Stimulated activated CD4-positive, alpha-beta T cell treated with anti-CD3 and anti-CD28 coated beads, Interleukin-1b, Interleukin-23, amount 100 ng/mL, for 48 hours (primary cell): Measurements from ENCODE around the gene CCDC188.

Experiments used
- DNase-seq: peaks from one replicate; pipeline ENCODE4 v3.0.0-alpha.2; 2020

Gene CCDC188

DNA sequence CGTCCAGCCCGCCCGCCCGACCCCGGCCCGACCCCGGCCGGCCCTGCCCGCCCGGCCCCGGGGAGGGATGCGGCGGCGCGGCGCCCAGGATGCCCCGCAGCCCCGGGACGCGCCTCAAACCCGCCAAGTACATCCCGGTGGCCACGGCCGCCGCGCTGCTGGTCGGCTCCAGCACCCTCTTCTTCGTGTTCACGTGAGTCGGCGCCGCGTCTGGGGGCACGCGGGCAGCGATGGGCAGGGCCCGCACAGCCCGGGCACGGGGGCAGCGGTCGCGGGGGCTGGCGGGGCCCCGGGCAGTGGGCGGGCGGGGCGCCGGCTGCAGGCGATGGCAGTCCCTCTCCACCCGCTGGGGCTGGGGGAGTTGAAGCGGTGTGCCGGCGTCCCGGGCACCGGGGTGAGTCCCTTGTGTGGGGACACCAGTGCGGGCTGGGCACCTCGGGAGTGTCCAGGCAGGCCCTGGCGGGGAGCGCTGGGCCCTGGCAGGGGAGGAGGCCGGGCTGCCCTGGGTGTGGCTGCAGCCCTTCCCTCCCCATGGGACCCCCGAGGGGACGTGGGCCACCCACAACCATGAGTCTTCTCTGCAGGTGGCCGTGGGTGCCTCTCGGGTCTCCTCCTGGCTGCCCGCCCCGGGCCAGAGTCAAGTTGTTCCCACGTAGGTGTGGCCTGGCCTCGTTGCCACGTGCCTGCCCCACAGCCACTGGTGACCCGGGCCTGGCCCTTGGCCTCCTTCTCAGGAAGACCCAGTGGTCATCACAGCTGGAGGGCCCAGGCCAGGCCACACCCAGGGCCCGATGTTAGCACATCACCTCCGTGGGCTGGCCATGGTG, 18.8 kb downstream of the CCDC188 start:
- DNase-seq: no peak

DNA sequence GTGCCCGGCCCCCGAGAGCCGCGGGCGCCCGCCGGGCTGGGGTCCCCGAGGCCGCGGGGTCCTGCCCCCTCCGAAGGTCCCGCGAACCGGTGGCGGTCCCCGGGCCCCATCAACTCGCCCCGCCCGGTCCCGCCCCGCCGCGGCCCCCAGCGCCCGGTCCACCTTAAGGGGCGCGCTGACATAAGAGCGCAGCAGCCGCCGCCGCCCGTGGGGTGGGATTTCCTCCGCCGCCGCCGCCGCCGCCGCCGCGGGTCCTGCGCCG, 19.3 kb downstream of the CCDC188 start, which contains the start of gene ZDHHC8:
Gene ZDHHC8, plus strand, starts transcription at position 208 of the 262 bp plus-strand sequence. CDS start 144 bp downstream, outside the sequence.
- no peak for DNase-seq

DNA sequence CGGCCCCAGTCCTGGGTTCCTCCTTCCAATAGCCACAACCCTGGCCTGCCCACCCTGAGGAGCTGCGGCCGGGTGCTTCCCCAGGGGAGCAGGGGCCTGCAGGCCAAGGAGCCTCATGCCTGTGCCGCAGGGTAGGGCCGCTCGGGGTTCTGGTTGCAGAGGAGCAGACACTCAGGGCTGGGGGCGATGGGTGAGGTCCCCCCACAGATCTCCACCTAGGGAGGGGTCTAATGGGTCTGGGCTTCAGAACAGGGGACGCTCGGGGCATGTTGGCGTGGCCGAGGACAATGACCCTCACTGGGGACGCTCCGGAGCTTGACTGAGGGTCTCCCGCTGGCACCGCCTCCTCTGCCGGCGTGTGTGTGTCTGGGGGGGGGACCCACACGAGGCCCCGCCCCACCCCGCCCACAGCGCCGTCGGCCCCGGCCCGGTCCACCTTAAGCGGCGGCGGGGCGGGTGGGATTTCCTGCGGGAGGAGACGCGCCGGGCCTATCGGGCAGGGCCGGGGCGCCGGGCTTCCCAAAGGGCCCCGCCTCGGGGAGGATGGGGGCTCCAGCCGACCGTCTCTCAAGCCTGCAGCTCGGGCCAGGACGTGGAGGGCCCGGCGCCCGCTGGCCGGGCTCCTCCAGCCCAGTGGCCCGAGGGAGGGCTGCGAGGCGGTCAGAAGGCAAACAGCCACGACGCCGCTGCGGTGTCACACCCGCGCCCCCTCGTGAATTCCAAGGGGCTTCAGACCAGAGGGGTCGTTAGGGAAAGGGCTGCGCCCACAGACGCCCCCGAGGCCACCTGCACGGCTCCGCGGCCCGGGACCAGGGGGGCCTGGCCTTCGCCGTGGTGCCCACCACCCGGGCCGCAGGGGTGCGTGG, 19.9 kb downstream of the CCDC188 start:
- peak; percentile 70 for DNase-seq

DNA sequence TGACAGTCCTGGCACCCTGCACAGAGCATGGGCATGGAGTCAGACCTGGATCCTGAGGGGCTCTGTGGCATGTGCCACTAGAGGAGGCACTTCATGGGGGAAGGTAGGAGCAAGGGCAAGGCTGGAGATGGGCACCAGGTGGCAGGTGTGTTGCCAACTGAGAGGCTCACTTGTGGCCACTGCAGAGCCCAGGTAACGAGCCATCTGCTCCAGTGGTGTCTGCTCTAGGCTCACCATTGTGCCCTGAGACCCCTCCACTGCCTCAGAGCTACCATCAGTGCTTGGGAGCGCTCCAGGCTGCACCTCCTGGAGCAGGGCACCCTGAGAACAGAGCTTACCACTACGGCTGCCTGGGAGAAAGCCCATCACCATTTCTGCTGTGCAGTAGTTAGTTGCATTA, 20.5 kb downstream of the CCDC188 start:
- DNase-seq: no peak

DNA sequence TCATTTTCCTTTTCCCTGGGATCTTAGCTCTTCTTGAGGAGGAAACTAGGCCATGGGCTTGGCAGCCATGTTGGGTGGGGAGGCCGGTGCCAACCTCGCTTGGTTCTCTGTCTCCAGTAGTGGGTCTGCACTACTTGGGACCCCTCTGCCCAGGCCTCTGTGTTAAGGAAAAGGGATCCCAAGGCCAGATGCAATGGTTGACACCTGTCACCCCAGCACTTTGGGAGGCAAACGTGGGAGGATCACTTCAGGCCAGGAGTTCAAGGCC, 21.2 kb downstream of the CCDC188 start:
- no peak for DNase-seq

DNA sequence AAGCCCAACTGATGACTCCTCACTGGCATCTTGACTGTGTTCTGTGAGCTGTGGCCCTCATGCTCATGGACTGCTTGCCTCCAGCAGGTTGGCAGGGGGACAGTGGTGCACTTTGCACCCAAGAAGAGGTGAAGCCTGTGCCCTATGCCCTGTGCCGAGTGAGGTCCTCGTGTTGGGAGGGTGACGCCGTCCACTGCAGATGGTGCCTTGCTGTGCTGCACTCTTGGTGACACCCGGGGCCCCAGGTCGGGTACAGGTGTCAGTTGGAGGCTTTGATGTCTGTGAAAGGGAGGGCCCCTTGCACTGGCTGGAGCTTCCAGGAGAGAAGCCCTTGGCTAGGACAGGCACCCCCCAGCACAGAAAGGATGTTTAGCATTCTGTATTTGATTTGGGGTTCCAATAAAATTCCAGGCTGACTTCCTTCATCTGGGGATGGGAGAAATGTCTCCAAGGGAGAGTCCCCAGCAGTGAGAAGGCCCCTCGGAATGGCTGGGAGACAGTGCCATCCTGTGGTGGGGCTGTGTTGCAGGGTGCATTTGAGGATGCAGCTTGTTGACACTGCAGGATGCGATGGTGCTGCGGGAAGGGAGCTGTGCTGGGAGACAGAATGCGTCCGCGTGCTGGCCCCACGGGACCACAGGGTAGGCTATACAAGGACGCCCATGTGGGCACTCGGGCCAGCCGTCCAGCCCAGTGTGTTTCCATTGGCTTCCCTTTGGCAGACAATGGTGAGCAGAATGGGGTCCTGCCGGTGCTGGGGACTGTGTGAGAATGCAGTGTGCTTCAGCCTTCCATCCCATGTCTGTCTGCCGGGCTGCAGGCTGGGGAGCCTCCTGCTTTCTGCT, 21.7 kb downstream of the CCDC188 start:
- peak; percentile 55 for DNase-seq

DNA sequence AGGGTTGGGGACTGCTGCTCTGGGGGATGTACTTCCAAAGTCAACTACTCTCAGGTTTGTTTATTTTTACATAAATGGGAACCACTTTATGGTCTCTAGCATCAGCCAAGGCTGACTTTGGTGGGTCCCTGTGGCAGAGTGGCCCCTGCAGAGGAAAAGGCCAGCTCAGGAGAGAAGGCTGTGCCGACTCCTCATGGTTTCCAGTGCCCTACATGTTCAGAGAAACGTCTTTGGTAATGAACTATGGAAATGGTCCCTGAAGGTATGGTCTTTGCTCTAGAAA, 22.3 kb downstream of the CCDC188 start:
- DNase-seq: no peak

DNA sequence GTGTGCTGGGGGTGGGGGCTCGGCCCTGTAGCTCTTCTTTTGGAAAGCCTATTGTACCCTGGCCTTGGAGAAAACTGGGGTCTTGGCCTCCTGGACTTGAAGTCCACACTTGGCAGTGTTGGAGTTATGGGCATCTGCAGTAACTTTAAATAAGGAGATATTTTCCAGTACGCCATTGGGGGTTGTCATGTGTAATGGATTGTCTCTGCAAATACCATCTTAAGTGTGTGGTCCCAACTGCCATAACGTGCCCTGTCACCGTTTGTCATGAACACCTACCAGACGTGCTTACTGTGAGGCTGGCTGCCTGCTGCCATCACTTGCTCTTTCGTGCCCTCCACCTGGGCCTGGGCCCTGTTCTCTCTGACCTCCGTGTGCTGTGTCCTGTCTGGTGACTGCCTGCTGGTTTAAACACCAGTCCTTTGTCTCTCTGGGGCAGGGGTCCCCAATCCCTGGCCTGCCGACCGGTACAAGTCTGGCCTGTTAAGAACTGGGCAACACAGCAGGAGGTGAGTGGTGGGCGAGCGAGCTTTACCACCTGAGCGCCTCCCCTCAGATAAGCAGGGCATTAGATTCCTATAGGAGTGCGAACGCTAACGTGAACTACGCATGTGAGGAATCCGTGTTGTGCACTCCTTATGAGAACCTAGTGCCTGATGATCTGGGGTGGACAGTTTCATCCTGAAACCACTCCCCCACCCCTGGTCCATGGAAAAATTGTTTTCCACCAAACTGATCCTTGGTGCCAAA, 22.8 kb downstream of the CCDC188 start:
- DNase-seq: no peak

DNA sequence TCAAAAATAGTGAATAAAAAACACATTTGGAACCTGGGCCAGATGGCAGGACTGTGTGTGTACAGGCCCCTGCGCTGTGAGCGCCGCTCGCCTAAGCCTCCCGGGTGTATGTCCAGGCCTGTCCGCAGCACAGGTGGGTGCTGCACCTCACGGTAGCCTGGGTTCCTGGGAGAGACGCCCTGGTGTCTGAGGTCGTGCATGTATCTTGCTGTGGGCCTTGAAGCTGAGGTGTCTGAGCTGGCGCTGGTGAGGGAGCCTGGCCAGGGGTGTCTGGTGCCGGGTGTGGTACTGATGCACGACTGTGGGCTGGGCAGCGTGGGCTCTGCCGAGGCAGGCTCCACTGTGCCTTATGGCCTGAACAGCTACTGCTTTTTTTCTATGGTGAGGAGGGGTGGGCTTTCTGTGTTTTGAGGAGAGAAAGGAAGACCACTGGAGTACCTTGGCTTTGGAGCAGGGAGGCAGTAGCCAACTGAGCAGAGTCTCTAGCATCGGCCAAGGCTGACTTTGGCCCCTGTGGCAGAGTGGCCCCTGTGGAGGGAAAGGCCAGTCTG, 23.5 kb downstream of the CCDC188 start:
- no peak for DNase-seq

DNA sequence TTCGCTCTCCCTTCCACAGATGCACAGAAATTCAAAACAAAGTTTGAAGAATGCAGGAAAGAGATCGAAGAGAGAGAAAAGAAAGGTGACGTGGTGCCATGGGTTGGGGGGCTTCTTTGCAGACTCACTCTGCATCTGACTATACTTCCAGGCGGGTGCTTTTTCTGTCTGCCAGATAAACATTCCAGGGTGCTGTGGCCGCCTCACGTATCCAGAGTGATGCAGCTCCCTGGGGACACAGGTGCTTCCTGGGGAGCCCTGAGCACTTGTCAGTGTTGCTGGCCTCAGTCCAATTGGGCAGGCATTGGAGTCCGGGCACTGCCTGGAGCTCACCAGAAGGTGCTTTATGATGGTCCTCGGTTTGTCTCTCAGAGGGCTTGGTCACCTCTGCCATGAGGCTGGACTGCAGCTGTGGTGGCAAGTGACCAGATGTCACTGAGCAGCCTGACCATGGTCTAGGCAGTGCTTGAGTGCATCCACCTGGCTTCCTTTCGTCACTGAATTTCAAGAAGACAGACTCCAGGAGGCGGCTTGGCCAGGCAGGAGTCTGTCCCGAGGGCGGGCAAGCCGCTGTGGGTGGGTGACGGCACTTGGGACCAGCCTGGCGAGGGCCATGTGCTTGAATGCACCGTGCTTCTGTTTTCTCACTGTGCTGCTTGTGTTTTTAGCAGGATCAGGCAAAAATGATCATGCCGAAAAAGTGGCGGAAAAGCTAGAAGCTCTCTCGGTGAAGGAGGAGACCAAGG, 24.4 kb downstream of the CCDC188 start:
- no peak for DNase-seq

DNA sequence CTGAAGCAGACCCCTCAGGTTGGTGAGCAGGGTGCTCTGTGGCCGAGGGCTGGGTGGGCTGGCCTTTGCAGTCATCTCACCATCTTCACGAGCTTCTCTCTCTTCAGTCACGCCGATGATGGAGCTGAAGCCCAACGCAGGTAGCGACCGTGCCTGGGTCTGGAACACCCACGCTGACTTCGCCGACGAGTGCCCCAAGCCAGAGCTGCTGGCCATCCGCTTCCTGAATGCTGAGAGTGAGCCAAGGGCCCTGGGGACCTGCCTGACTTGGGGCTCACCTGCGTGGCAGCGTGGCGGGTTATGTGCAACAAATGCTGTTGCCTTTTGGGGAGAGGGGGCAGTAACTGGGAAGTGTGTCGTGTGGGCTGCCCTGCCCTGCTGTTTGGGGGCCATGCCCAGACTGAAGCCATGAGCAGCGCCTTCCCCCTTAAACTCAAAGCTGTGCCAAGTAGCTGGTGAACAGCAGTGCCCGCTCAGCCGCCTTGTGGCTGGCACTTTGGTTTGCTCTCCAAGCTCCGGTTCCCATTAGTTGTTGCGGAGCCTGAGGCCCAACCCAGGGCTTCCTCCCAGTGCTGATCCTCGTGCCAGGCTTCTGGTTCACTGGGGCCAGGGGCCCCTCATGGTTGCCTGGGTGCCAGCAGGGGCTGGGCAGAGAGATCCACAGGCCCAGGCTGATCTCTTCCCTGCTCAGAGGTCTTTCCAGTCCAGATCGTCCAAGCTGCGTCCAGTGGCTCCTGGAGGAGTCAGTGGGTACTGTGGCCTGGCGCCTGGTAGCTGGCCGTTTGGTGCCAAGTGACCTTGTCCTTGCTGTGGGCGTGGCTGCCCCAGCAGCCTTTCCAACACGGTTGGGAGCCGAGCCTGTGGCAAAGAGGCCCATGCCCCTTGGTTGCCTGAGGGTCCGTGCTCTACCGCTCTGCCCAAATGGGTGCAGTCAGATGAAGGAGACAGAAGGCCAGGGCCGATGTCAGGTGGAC, 25.4 kb downstream of the CCDC188 start:
- DNase-seq: no peak

DNA sequence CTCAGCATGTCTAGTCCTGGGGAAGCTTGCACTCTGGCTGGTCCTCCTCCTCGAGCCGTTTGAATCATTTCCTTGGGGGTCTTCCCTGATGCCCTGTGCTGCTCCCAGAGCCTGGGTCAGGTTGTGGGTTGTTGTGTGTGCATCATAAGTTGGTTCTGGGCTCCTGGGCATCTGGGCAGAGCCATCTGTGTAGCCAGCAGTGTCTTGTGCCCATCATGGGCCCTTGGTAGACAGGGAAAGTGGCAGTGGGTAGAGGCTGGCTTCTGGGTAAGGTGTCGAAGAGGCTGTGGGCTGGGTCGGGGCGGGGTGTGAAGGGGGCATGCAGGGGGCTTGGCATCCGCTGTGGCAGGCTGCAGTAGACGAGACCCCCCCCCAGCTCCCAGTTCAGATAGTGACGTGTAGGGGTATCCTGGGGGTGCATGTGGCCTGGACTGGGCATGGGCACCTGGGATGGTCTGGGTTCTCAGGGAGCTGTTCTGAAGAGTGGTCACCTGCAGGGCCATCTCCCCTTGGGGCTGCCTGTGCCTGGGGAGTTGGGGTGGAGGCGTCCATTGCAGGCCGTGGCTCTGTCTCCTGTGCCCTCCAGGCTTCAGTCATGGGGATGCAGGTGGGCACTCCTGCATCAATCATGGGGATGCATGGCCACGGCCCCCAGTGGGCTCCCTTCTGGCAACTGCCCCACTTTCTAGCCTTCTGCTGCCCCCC, 26.6 kb downstream of the CCDC188 start:
- DNase-seq: no peak

DNA sequence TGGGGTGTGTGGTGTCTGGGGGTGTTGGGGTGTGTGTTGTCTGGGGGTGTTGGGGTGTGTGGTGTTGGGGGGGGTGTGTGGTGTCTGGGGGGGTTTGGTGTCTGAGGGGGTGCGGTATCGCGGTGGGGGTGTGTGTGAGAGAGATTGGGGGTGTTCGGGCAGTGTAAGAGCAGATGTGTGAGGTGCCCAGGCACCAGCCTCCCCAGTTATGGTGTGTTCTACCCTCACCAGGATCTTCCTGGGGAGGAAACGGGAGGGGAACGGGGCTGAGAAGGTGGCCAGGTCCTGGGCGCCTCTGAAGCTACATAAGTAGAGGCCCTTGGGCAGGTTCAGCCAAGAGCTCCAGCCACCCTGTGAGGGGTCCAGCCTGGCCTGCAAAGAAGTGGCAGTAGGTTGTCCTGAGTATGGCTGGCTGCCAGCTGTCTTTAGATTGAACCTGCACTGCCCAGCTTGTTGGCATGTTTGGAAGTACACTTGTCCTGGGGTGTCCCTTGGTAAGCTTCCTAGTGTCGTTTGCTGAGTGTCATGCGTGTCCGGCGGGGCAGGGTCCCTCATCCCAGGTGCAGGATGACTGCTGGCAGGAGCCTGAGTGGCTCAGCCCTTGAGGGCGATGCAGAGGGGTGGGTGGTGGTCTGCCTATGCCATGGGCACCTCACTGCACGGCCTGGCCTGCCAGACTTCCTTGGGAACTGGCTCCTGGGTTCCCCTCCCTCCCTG, 27.3 kb downstream of the CCDC188 start:
- DNase-seq: no peak

DNA sequence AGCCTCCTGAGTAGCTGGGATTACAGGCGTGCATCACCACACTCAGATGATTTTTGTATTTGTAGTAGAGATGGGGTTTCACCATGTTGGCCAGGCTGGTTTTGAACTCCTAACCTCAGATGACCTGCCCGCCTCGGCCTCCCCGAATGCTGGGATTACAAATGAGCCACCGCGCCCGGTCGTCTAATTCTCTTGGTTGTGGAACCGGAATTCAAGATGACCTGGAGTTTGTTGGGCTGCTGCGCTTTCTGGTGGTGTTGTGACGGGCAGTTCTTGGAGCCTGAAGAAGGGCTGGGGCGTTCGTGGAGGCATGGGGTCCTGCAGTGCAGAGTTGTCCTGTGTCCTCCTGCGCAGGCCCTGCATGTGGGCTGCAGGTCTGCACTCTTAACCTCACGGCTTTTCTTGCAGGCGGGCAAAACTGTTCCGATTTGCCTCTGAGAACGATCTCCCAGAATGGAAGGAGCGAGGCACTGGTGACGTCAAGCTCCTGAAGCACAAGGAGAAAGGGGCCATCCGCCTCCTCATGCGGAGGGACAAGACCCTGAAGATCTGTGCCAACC, 28.9 kb downstream of the CCDC188 start:
- DNase-seq: no peak

DNA sequence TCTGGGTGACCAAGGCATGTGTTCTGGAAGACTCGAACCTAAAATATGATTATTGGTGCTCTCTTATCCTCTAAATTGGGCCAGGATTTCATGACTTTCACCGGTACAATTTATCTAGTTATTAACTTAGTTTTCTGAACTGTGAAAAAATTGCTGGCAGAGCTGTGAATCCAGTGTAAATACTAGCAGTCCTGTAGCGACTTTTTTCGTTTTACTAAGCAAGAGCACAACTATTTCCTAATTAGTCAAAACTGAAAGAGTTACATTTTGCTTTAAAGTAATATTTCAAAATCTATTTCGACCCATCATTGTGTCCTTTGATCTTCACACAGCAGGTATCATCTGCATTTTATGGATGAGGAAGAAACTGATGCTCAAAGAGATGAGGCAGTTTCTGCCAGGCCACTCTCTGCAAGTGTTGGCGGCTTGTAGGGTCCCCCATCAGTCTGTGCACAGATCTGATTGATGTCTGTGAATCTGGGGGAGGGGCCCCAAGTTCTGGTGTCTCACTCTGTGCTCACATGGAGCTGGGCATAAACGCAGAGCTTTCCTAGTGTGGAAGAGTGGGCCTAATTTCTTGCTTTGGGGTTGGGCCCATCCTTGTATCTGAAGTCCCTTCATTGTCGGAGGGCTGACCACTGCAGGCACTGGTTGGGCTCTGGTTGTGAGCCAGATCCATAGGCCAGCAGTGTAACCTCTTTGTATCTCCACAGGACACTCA, 32.4 kb downstream of the CCDC188 start:
- DNase-seq: no peak

DNA sequence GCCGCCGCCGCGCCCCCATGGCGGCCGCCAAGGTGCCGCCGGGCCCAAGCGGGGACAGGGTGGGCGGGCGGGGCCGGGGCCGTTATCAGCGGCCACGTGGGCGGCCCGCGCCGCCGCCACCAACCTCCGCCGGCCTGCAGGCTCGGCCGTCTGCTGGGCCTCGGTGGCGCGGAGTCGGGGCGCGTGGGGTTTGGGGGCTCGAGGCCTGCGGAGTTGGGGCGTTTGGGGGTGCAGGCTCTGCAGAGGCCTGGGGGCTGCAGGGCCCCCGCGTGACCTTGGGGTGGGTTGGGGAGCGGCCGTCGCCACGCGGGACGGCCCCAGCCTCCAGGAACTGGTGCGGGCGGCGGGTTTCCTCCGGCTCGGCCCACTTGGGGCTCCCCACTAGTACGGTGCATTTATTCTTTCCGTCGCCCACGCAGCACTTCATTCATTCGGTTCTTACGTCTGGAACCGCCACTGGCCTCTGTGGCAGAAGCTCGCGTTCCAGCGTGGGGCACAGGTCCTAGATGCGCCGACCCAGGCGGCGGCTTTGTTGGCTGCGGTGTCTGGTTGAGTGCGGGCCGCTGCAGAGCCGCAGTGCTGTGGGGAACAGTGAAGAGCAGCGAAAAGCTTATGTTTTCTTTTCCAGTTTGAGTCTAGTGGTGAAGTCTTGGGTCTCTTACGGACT, 33.1 kb downstream of the CCDC188 start:
- peak; percentile 88 for DNase-seq

DNA sequence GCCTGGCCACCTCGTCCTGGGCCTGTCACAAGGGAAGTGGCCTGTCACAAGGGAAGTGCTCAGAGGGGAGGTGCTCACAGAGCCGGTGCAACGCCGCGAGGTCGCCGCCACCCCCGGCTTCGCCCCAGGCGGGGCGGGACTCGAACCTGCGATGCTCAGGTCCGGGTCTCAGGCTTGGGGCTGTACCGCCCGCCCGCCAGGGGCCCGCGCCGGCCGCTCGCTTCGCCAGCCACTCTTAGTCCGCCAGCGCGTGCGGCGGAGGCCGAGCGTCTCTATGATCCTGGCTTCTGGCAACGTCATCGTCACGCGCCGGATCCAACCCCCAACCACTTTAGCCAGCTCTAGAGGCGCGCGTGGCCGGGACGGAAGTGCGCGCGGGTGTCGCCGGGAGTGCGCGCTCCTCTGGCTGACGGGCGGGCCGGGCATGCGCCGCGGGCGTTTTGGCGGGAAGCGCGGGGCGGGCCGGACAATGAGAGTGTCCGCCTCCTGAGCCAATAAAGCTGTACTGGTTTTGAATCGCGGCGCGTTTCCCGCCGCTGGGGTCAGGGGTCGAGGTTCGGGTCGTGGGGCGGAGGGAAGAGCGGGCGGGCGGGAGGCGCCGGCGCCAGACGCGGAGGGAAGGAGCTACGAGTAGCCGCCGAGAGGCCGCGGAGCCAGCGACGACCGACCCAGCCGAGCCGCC, 33.8 kb downstream of the CCDC188 start, which contains the start of gene TRMT2A:
Gene TRMT2A, minus strand, starts transcription at position 276 of the 682 bp plus-strand sequence. CDS start 320 bp downstream, outside the sequence.
- DNase-seq: peak; percentile 97
